IMR-90 (cell line): Measurements from ENCODE around the gene SASH1. TPM values are rescaled to one million over a fixed set of nuclear protein-coding genes. Genes with fewer than 3 reads are reported as not detected.

Source experiments
- ATAC-seq: fragments of 200-7000 bp; cut with Tn5 transposase; 2 replicates; pipeline ENCODE4 v1.9.1; 2020; ENCODE audit warnings: low read depth, mild to moderate bottlenecking, moderate library complexity
- BruUV-seq: library from RNA; stranded (reverse); fragments of 400-500 nt; replicated peaks from 2 replicates; lab custom pipeline; 2021; lab: Mats Ljungman, UMichigan
- CTCF ChIA-PET: fragments of 300-600 bp; formaldehyde crosslinking; extraction: SDS; loops from one replicate; lab custom pipeline; 2021; ENCODE audit warnings: antibody characterized with exemption; lab: Yijun Ruan, JAX
- POLR2A ChIA-PET: fragments of 300-600 bp; sonication (Branson Sonifier 250); formaldehyde crosslinking; loops from one replicate; lab custom pipeline; 2022; ENCODE audit warnings: antibody characterized with exemption; ENCODE audit not compliant: unreplicated experiment; lab: Charles Lee
- DNase-seq: peaks from one replicate; pipeline ENCODE4 v3.0.0; 2013
- H2AFZ ChIP-seq: replicated peaks from 2 replicates; pipeline ENCODE3; 2013; ENCODE audit warnings: low read length, mild to moderate bottlenecking; ENCODE audit not compliant: poor library complexity
- H2AK5ac ChIP-seq: 2 replicates; pipeline ENCODE4 v1.6.1; 2013; ENCODE audit warnings: low read depth, low read length, inconsistent platforms
- H2AK9ac ChIP-seq: replicated peaks from 2 replicates; pipeline ENCODE3; 2013; ENCODE audit warnings: mild to moderate bottlenecking, low read depth, low read length, moderate library complexity; ENCODE audit not compliant: poor library complexity
- H2BK120ac ChIP-seq: 2 replicates; pipeline ENCODE4 v1.6.1; 2013; ENCODE audit warnings: low read depth, low read length, inconsistent platforms
- H2BK15ac ChIP-seq: 3 replicates; pipeline ENCODE4 v1.6.1; 2013; ENCODE audit warnings: low read depth, low read length, inconsistent platforms
- H2BK20ac ChIP-seq: 2 replicates; pipeline ENCODE4 v1.6.1; 2013; ENCODE audit warnings: low read depth, mild to moderate bottlenecking, inconsistent platforms, low read length, moderate library complexity
- H2BK5ac ChIP-seq: 2 replicates; pipeline ENCODE4 v1.6.1; 2013; ENCODE audit warnings: mild to moderate bottlenecking, low read depth, low read length, inconsistent platforms; ENCODE audit not compliant: poor library complexity, severe bottlenecking
- H3K14ac ChIP-seq: replicated peaks from 2 replicates; pipeline ENCODE4 v1.6.1; 2013; ENCODE audit warnings: low read depth, low read length, inconsistent platforms
- H3K18ac ChIP-seq: 2 replicates; pipeline ENCODE4 v1.6.1; 2013; ENCODE audit warnings: low read depth, low read length, control low read depth
- H3K23ac ChIP-seq: 2 replicates; pipeline ENCODE4 v1.6.1; 2013; ENCODE audit warnings: low read depth, low read length, inconsistent platforms
- H3K27ac ChIP-seq: 2 replicates; pipeline ENCODE4 v1.5.1; 2013; ENCODE audit warnings: mild to moderate bottlenecking, control low read depth, low read length; ENCODE audit not compliant: insufficient read depth
- H3K27me3 ChIP-seq: 2 replicates; pipeline ENCODE4 v1.6.1; 2013; ENCODE audit warnings: low read length; ENCODE audit not compliant: control insufficient read depth, insufficient read depth
- H3K36me3 ChIP-seq: 2 replicates; pipeline ENCODE4 v1.6.1; 2013; ENCODE audit warnings: low read length, mixed read lengths; ENCODE audit not compliant: control insufficient read depth, insufficient read depth
- H3K4ac ChIP-seq: 2 replicates; pipeline ENCODE4 v1.6.1; 2013; ENCODE audit warnings: low read depth, low read length, inconsistent platforms
- H3K4me1 ChIP-seq: 2 replicates; pipeline ENCODE4 v1.6.1; 2013; ENCODE audit warnings: low read length, mixed read lengths; ENCODE audit not compliant: control insufficient read depth, insufficient read depth
- H3K4me2 ChIP-seq: 2 replicates; pipeline ENCODE4 v1.6.1; 2013; ENCODE audit warnings: low read depth, mild to moderate bottlenecking, control low read depth, low read length, moderate library complexity
- H3K4me3 ChIP-seq: 2 replicates; pipeline ENCODE4 v1.5.1; 2013; ENCODE audit warnings: low read depth, mild to moderate bottlenecking, control low read depth, low read length, moderate library complexity; ENCODE audit not compliant: insufficient read depth
- H3K56ac ChIP-seq: 2 replicates; pipeline ENCODE4 v1.6.1; 2013; ENCODE audit warnings: low read length, inconsistent platforms; ENCODE audit not compliant: insufficient read depth; ENCODE audit errors: extremely low read depth
- H3K79me1 ChIP-seq, 2 experiments: 2 replicates each; pipeline ENCODE4 v1.6.1; 2013; ENCODE audit warnings: low read length in 2 of 2, inconsistent platforms in 1 of 2, low read depth in 1 of 2
- H3K9ac ChIP-seq: 2 replicates; pipeline ENCODE4 v1.6.1; 2013; ENCODE audit warnings: low read depth, low read length, control low read depth
- H3K9me1 ChIP-seq: 2 replicates; pipeline ENCODE4 v1.6.1; 2013; ENCODE audit warnings: low read length, inconsistent platforms; ENCODE audit not compliant: insufficient read depth
- H3K9me3 ChIP-seq: 2 replicates; pipeline ENCODE4 v1.6.1; 2013; ENCODE audit warnings: low read length; ENCODE audit not compliant: control insufficient read depth, insufficient read depth
- H4K20me1 ChIP-seq: 2 replicates; pipeline ENCODE4 v1.6.1; 2013; ENCODE audit warnings: low read length, inconsistent platforms; ENCODE audit not compliant: insufficient read depth
- H4K5ac ChIP-seq: 2 replicates; pipeline ENCODE4 v1.6.1; 2013; ENCODE audit warnings: mild to moderate bottlenecking, low read depth, low read length, control low read depth
- H4K8ac ChIP-seq, 2 experiments: 2 replicates each; pipeline ENCODE4 v1.6.1; 2013; ENCODE audit warnings: low read depth in 2 of 2, low read length in 2 of 2, control low read depth in 1 of 2, inconsistent platforms in 1 of 2
- H4K91ac ChIP-seq: 2 replicates; pipeline ENCODE4 v1.6.1; 2013; ENCODE audit warnings: low read depth, low read length, inconsistent platforms; ENCODE audit not compliant: insufficient read depth
- BHLHE40 ChIP-seq: fragments of 150-350 bp; IDR thresholded peaks from 2 replicates; pipeline ENCODE4 v1.6.1; 2016; ENCODE audit warnings: mild to moderate bottlenecking, low read depth, low read length
- CEBPB ChIP-seq: IDR thresholded peaks from 2 replicates; pipeline ENCODE4 v1.6.1; 2012; ENCODE audit warnings: low read depth, low read length, improper control_type of control experiment
- CTCF ChIP-seq: conservative IDR thresholded peaks from 2 replicates; pipeline ENCODE4 v1.5.1; 2012; ENCODE audit warnings: mild to moderate bottlenecking, low read depth, low read length, improper control_type of control experiment
- ELK1 ChIP-seq: fragments of 150-350 bp; IDR thresholded peaks from 2 replicates; pipeline ENCODE4 v1.6.1; 2016; ENCODE audit warnings: low read depth, mild to moderate bottlenecking, low read length, moderate library complexity, borderline replicate concordance
- FOS ChIP-seq: fragments of 150-350 bp; IDR thresholded peaks from 2 replicates; pipeline ENCODE4 v1.6.1; 2016; ENCODE audit warnings: low read depth, low read length
- MXI1 ChIP-seq: IDR thresholded peaks from 2 replicates; pipeline ENCODE4 v1.6.1; 2012; ENCODE audit warnings: low read depth, mild to moderate bottlenecking, low read length, moderate library complexity, borderline replicate concordance
- NFE2L2 ChIP-seq: fragments of 150-350 bp; IDR thresholded peaks from 2 replicates; pipeline ENCODE4 v1.6.1; 2016; ENCODE audit warnings: low read depth, mild to moderate bottlenecking, low read length
- POLR2A ChIP-seq: IDR thresholded peaks from 2 replicates; pipeline ENCODE4 v1.6.1; 2012; ENCODE audit warnings: mild to moderate bottlenecking, low read depth, low read length
- RAD21 ChIP-seq: IDR thresholded peaks from 2 replicates; pipeline ENCODE4 v1.6.1; 2012; ENCODE audit warnings: low read length, improper control_type of control experiment
- RCOR1 ChIP-seq: IDR thresholded peaks from 2 replicates; pipeline ENCODE4 v1.6.1; 2012; ENCODE audit warnings: mild to moderate bottlenecking, low read length, improper control_type of control experiment; ENCODE audit not compliant: insufficient replicate concordance
- RFX5 ChIP-seq: IDR thresholded peaks from 2 replicates; pipeline ENCODE4 v1.8.0; 2012; ENCODE audit warnings: low read depth, mild to moderate bottlenecking, low read length, moderate library complexity
- WGBS, 2 experiments: methylation state at CpG; one replicate each; pipeline versions ENCODE4 v1.1.5 to v1.1.7; 2013; ENCODE audit warnings: missing lambda C conversion rate in 2 of 2; ENCODE audit not compliant: insufficient read length in 1 of 2; ENCODE audit errors: extremely low coverage in 2 of 2; 5-methylcytosine and 5-hydroxymethylcytosine counted together
- dilution Hi-C: fragments of 300-500 bp; cut with HindIII; formaldehyde crosslinking; loops from one replicate; pipeline ENCODE4 v1.14.3; 2018; ENCODE audit warnings: low sequenced_read_pairs; ENCODE audit not compliant: unreplicated experiment
- in situ Hi-C: fragments of 300-500 bp; cut with MboI; formaldehyde crosslinking; loops from 3 replicates; pipeline ENCODE4 v1.14.3; 2019; ENCODE audit warnings: low sequenced_read_pairs, inconsistent platforms, mixed read lengths
- intact Hi-C: fragments of 100-400 bp; cut with micrococcal nuclease; formaldehyde crosslinking; loops from 2 replicates; pipeline ENCODE4 v1.10.0; 2022
- polyA plus RNA-seq, 3 experiments: library from polyadenylated mRNA; depleted of rRNA; stranded (reverse); fragments of >200 nt; gene quantifications; 2 replicates each; pipeline ENCODE4 v1.2.3, GENCODE V29; 2012; ENCODE audit warnings: low replicate concordance in 1 of 3
- total RNA-seq: library from RNA; depleted of rRNA; stranded (reverse); fragments of >200 nt; gene quantifications from 2 replicates; pipeline ENCODE4 v1.2.3, GENCODE V29; 2012

Gene SASH1
- total and polyA plus RNA-seq, 2 of the 4 experiments (the other 2 are of a cell fraction): 11.6 to 16.5 TPM

GRCh38 chr6:148467926-148468325, 125.3 kb downstream of the SASH1 start:
- CTCF ChIA-PET: no interaction called here
- Histone ChIP-seq H2BK15ac (no peak overlapping the region), H4K20me1 (no peaks in the 10 kb centered on the region), H3K79me1 (peaks cover 16 to 49% of the 10 kb centered on the region in 2 experiments), H3K27me3 (no peaks in the 10 kb centered on the region), H3K9ac (no peak overlapping the region), H3K18ac (no peak overlapping the region), H2AK5ac (no peak overlapping the region), H4K91ac (no peak overlapping the region), H4K8ac (no peak overlapping the region), H3K14ac (no peak overlapping the region), H3K36me3 (peaks cover 2% of the 10 kb centered on the region; the same call in 1 of the 2 replicates), H2BK5ac (no peak overlapping the region), H3K9me1 (peaks cover 10% of the 10 kb centered on the region), H3K4me1 (peaks cover 12% of the 10 kb centered on the region), H3K23ac (no peak overlapping the region), H3K4ac (no peak overlapping the region), H3K4me2 (no peak overlapping the region), H2BK120ac (no peak overlapping the region), H3K4me3 (no peak overlapping the region), H3K27ac (no peak overlapping the region), H2AFZ (no peak overlapping the region), H4K5ac (no peak overlapping the region), H2BK20ac (no peak overlapping the region), H2AK9ac (no peak overlapping the region), H3K56ac (no peak overlapping the region), H3K9me3 (no peaks in the 10 kb centered on the region)
- intact Hi-C loops (no loop called here), dilution Hi-C loops (no loop called here), in situ Hi-C loops (loop anchor here (10.0 kb wide), 1 partner anchor 963 kb away; the partner anchor contains the start of gene SAMD5)
- no peak for TF ChIP-seq CEBPB
- no peak for TF ChIP-seq CTCF
- TF ChIP-seq RFX5: no peak
- TF ChIP-seq RCOR1: no peak
- TF ChIP-seq RAD21: no peak
- TF ChIP-seq POLR2A: no peak
- no peak for TF ChIP-seq FOS
- TF ChIP-seq NFE2L2: no peak
- TF ChIP-seq ELK1: no peak
- no peak for TF ChIP-seq BHLHE40
- TF ChIP-seq MXI1: no peak
- no TSS peak for BruUV-seq
- no peak for DNase-seq
- no peak for ATAC-seq
- POLR2A ChIA-PET: no interaction called here
- no CpG with 5 or more reads among the region's 4 CpGs for WGBS, 2 experiments
